PC-9 (cell line): Measurements from ENCODE around the gene ABCA7.

ENCODE experiments used
- CTCF ChIP-seq: fragments of 200-600 bp; sonication (generic); conservative IDR thresholded peaks from 2 replicates; pipeline ENCODE4 v1.6.1; 2017; ENCODE audit warnings: mixed run types, antibody characterized with exemption, mild to moderate bottlenecking, moderate library complexity
- EZH2 ChIP-seq: fragments of 200-600 bp; sonication (generic); IDR thresholded peaks from 2 replicates; pipeline ENCODE4 v1.8.0; 2017; ENCODE audit warnings: antibody characterized with exemption, low read depth

- no peak for TF ChIP-seq CTCF
- TF ChIP-seq EZH2: no peak
Observed at GRCh38 chr19:1082928-1083816, 43.3 kb downstream of the ABCA7 start.
